Immature natural killer cell (primary cell): ENCODE data around the gene OTULIN. TPM values are rescaled to one million over a fixed set of nuclear protein-coding genes. Genes with fewer than 3 reads are reported as not detected.

Experiments
- DNase-seq, 3 donors: peaks; one replicate each; pipeline ENCODE4 v3.0.0; 2022; ENCODE audit warnings: mixed read lengths in 1 of 3
- H3K27ac Mint-ChIP-seq, 6 donors: one replicate each; pipeline ENCODE4 v1.8.0; 2020; ENCODE audit warnings: mixed read lengths in 6 of 6, mild to moderate bottlenecking in 5 of 6, inconsistent platforms in 4 of 6, moderate library complexity in 3 of 6
- H3K27me3 Mint-ChIP-seq, 3 donors: one replicate each; pipeline ENCODE4 v1.8.0; 2020 to 2021; ENCODE audit warnings: low read depth in 3 of 3, mild to moderate bottlenecking in 3 of 3, mixed read lengths in 3 of 3, moderate library complexity in 3 of 3, inconsistent platforms in 1 of 3
- H3K36me3 Mint-ChIP-seq, 3 donors: one replicate each; pipeline ENCODE4 v1.8.0; 2020; ENCODE audit warnings: mixed read lengths in 3 of 3, inconsistent platforms in 2 of 3, mild to moderate bottlenecking in 2 of 3
- H3K4me1 Mint-ChIP-seq, 2 donors: one replicate each; pipeline ENCODE4 v1.8.0; 2020; ENCODE audit warnings: inconsistent platforms in 2 of 2, mild to moderate bottlenecking in 2 of 2, mixed read lengths in 2 of 2, moderate library complexity in 1 of 2
- H3K4me3 Mint-ChIP-seq, 5 donors: one replicate each; pipeline ENCODE4 v1.8.0; 2020; ENCODE audit warnings: mild to moderate bottlenecking in 5 of 5, mixed read lengths in 5 of 5, inconsistent platforms in 3 of 5, moderate library complexity in 3 of 5
- H3K9me3 Mint-ChIP-seq, 6 donors: one replicate each; pipeline ENCODE4 v1.8.0; 2020; ENCODE audit warnings: mild to moderate bottlenecking in 6 of 6, mixed read lengths in 6 of 6, inconsistent platforms in 4 of 6, moderate library complexity in 3 of 6
- polyA plus RNA-seq, 3 donors: library from polyadenylated mRNA; unstranded; fragments of 300-500 nt; fragmentation: Illumina TruSeq; gene quantifications; one replicate each; pipeline ENCODE4 v1.2.3, GENCODE V29; 2021

The OTULIN gene
- polyA plus RNA-seq, 3 donors from 2014 or later, result 15.4 to 23.8 (median 20.4) TPM

- peak; percentile 74 to 82 (median 79) for DNase-seq
- Mint-ChIP-seq H3K4me3 (peak overlapping the region; percentile 33 to 68 (median 51)), H3K27ac (peak overlapping the region; percentile 86 to 94 (median 88)), H3K4me1 (peaks cover 23 to 24% of the 10 kb centered on the region in 2 donors), H3K27me3 (peaks cover 0 to 6% (median 3%) of the 10 kb centered on the region in 3 donors), H3K9me3 (no peaks in the 10 kb centered on the region), H3K36me3 (peaks cover 25 to 39% (median 25%) of the 10 kb centered on the region in 3 donors)
These were observed 81.2 kb downstream of the OTULIN start for GRCh38 chr5:14745753-14746152.

- peaks cover 29 to 39% (median 30%) of the 10 kb centered on the region in 3 donors for H3K36me3 Mint-ChIP-seq
- no peak for DNase-seq
- H3K27ac Mint-ChIP-seq, result no peak overlapping the region
- peaks cover 0 to 6% (median 0%) of the 10 kb centered on the region in 3 donors for H3K27me3 Mint-ChIP-seq
- H3K4me3 Mint-ChIP-seq, result no peak overlapping the region
- peaks cover 23 to 24% of the 10 kb centered on the region in 2 donors for H3K4me1 Mint-ChIP-seq
- no peaks in the 10 kb centered on the region for H3K9me3 Mint-ChIP-seq
These were observed 83.8 kb downstream of the OTULIN start for GRCh38 chr5:14748180-14748900.

Other genes starting within 250 kb of the OTULIN start
- 10 to 100 TPM; 36.6 to 77.8 (median 47.1) TPM for gene OTULINL, start 82.9 kb upstream of the OTULIN start, polyA plus RNA-seq
- gene ANKH, start 207.1 kb downstream of the OTULIN start, polyA plus RNA-seq, result 10 to 100 TPM; 20.8 to 26.5 (median 25.4) TPM